Measurements from ENCODE around the gene CST3. TPM values are rescaled to one million over a fixed set of nuclear protein-coding genes. Genes with fewer than 3 reads are reported as not detected.

The CST3 gene
- total RNA-seq, 1 experiment from 2014 or later, result 331 TPM

DNA sequence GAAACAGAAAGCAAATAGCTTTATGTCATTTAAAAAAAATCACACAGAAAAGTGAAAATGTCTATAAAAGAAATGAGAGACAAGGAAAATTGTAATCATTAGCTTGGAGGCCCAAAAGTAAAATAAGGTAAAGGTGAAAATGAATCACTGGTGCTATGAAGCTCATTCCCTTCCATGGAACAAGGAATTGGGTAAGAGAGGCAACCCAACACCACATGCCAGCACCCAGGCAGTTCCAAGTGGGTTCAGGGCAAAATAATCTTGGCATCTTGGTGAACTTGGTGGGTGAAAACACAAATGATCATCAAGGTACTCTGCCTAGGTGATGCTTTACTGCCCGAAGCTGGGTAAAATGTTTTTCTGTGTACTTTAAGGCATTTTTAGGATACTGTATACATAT lies 34.4 kb upstream of the CST3 start:
- Histone ChIP-seq H3K27ac (ENCODE audit: low read length) (no peak overlapping the region), H3K27me3 (ENCODE audit: low read length) (peaks cover 10% of the 10 kb centered on the region), H3K4me2 (ENCODE audit: low read length) (no peak overlapping the region), H3F3A (ENCODE audit: low read length, unreplicated experiment) (no peaks in the 10 kb centered on the region), H3K36me3 (ENCODE audit: low read depth, low read length) (no peaks in the 10 kb centered on the region), H3K9ac (ENCODE audit: low read length) (no peak overlapping the region), H3K79me2 (ENCODE audit: low read length) (no peaks in the 10 kb centered on the region), H3K4me1 (ENCODE audit: insufficient read depth, low read length) (no peaks in the 10 kb centered on the region), H3K9me2 (replicated peaks; ENCODE audit: low read length) (no peaks in the 10 kb centered on the region), H4K20me1 (ENCODE audit: low read length) (no peaks in the 10 kb centered on the region), H3K4me3 (ENCODE audit: low read length) (no peak overlapping the region), H3K9me3 (ENCODE audit: low read length) (no peaks in the 10 kb centered on the region), H2AFZ (ENCODE audit: low read length) (no peak overlapping the region)
- POLR2A ChIA-PET (ENCODE audit: unreplicated experiment), result no interaction called here
- DNase-seq (no peak), ATAC-seq (no peak)
- intact Hi-C loops (cut with micrococcal nuclease), result no loop called here
- CTCF ChIA-PET, result no interaction called here
- TF ChIP-seq, protein P1, sequence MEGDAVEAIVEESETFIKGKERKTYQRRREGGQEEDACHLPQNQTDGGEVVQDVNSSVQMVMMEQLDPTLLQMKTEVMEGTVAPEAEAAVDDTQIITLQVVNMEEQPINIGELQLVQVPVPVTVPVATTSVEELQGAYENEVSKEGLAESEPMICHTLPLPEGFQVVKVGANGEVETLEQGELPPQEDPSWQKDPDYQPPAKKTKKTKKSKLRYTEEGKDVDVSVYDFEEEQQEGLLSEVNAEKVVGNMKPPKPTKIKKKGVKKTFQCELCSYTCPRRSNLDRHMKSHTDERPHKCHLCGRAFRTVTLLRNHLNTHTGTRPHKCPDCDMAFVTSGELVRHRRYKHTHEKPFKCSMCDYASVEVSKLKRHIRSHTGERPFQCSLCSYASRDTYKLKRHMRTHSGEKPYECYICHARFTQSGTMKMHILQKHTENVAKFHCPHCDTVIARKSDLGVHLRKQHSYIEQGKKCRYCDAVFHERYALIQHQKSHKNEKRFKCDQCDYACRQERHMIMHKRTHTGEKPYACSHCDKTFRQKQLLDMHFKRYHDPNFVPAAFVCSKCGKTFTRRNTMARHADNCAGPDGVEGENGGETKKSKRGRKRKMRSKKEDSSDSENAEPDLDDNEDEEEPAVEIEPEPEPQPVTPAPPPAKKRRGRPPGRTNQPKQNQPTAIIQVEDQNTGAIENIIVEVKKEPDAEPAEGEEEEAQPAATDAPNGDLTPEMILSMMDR (conservative IDR thresholded peaks at IDR 0.05; ENCODE audit: low read depth, low read length), result no peak
- TF ChIP-seq EZH2 (IDR thresholded peaks at IDR 0.05; ENCODE audit: low read length, unreplicated experiment) (no peak), EZH2phosphoT487 (IDR thresholded peaks at IDR 0.05; ENCODE audit: borderline replicate concordance, low read length) (no peak)
- no TSS peak for BruUV-seq (replicated peaks)

DNA sequence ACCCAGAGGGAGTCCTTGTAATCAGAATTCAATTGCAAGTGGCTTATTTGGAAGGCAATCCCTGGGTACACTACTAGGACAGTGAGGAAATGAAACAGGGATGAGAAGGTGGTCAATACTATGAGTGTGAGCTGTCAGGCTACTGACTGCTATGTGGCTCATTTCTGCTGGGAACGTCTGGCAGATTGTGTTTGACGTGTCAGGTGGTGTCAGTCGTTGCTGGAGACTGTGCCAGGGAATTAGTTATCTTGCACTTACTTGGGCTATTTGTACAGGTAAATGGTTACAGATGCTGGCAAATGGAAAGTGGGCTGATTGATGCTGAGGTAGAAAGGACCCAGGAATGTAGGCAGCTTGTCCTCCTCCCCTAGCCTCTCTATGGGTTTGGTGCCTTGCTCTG lies 33.7 kb upstream of the CST3 start:
- CTCF ChIA-PET, result no interaction called here
- intact Hi-C loops (cut with micrococcal nuclease), result no loop called here
- no TSS peak for BruUV-seq (replicated peaks)
- Histone ChIP-seq H3K79me2 (ENCODE audit: low read length) (no peaks in the 10 kb centered on the region), H3K9ac (ENCODE audit: low read length) (no peak overlapping the region), H3K9me2 (replicated peaks; ENCODE audit: low read length) (no peaks in the 10 kb centered on the region), H3F3A (ENCODE audit: low read length, unreplicated experiment) (no peaks in the 10 kb centered on the region), H3K4me2 (ENCODE audit: low read length) (no peak overlapping the region), H3K36me3 (ENCODE audit: low read depth, low read length) (no peaks in the 10 kb centered on the region), H3K27me3 (ENCODE audit: low read length) (peaks cover 4% of the 10 kb centered on the region; the same call in 1 of the 2 replicates), H2AFZ (ENCODE audit: low read length) (no peak overlapping the region), H4K20me1 (ENCODE audit: low read length) (no peaks in the 10 kb centered on the region), H3K4me3 (ENCODE audit: low read length) (no peak overlapping the region), H3K27ac (ENCODE audit: low read length) (no peak overlapping the region), H3K4me1 (ENCODE audit: insufficient read depth, low read length) (no peaks in the 10 kb centered on the region), H3K9me3 (ENCODE audit: low read length) (no peaks in the 10 kb centered on the region)
- POLR2A ChIA-PET (ENCODE audit: unreplicated experiment), result no interaction called here
- DNase-seq, result no peak
- TF ChIP-seq, protein P1 (conservative IDR thresholded peaks at IDR 0.05; ENCODE audit: low read depth, low read length), result no peak
- TF ChIP-seq EZH2phosphoT487 (IDR thresholded peaks at IDR 0.05; ENCODE audit: borderline replicate concordance, low read length), result no peak
- TF ChIP-seq EZH2 (IDR thresholded peaks at IDR 0.05; ENCODE audit: low read length, unreplicated experiment), result no peak
- ATAC-seq, result no peak

GRCh38 chr20:23670361-23670760 lies 32.6 kb upstream of the CST3 start:
- CTCF ChIA-PET, result no interaction called here
- POLR2A ChIA-PET (ENCODE audit: unreplicated experiment), result no interaction called here
- DNase-seq (no peak), ATAC-seq (no peak)
- intact Hi-C loops (cut with micrococcal nuclease), result no loop called here
- Histone ChIP-seq H3K4me1 (ENCODE audit: insufficient read depth, low read length) (no peaks in the 10 kb centered on the region), H3K9ac (ENCODE audit: low read length) (no peak overlapping the region), H3K27ac (ENCODE audit: low read length) (no peak overlapping the region), H2AFZ (ENCODE audit: low read length) (no peak overlapping the region), H3K79me2 (ENCODE audit: low read length) (no peaks in the 10 kb centered on the region), H3K9me3 (ENCODE audit: low read length) (no peaks in the 10 kb centered on the region), H4K20me1 (ENCODE audit: low read length) (no peaks in the 10 kb centered on the region), H3K27me3 (ENCODE audit: low read length) (0 out of 2 replicates have a peak, but pooled peaks cover 4% of the 10 kb centered on the region), H3F3A (ENCODE audit: low read length, unreplicated experiment) (no peaks in the 10 kb centered on the region), H3K9me2 (replicated peaks; ENCODE audit: low read length) (no peaks in the 10 kb centered on the region), H3K4me3 (ENCODE audit: low read length) (no peak overlapping the region), H3K4me2 (ENCODE audit: low read length) (no peak overlapping the region), H3K36me3 (ENCODE audit: low read depth, low read length) (no peaks in the 10 kb centered on the region)
- BruUV-seq (replicated peaks), result no TSS peak
- TF ChIP-seq EZH2 (IDR thresholded peaks at IDR 0.05; ENCODE audit: low read length, unreplicated experiment) (no peak), EZH2phosphoT487 (IDR thresholded peaks at IDR 0.05; ENCODE audit: borderline replicate concordance, low read length) (no peak)
- TF ChIP-seq, protein P1 (conservative IDR thresholded peaks at IDR 0.05; ENCODE audit: low read depth, low read length), result no peak
